ENCODE results near the gene DOK7. TPM values are rescaled to one million over a fixed set of nuclear protein-coding genes. Genes with fewer than 3 reads are reported as not detected.

The DOK7 gene
- total and polyA plus RNA-seq, 2 experiments from 2014 or later, result 0.23 to 1.8 TPM

DNA sequence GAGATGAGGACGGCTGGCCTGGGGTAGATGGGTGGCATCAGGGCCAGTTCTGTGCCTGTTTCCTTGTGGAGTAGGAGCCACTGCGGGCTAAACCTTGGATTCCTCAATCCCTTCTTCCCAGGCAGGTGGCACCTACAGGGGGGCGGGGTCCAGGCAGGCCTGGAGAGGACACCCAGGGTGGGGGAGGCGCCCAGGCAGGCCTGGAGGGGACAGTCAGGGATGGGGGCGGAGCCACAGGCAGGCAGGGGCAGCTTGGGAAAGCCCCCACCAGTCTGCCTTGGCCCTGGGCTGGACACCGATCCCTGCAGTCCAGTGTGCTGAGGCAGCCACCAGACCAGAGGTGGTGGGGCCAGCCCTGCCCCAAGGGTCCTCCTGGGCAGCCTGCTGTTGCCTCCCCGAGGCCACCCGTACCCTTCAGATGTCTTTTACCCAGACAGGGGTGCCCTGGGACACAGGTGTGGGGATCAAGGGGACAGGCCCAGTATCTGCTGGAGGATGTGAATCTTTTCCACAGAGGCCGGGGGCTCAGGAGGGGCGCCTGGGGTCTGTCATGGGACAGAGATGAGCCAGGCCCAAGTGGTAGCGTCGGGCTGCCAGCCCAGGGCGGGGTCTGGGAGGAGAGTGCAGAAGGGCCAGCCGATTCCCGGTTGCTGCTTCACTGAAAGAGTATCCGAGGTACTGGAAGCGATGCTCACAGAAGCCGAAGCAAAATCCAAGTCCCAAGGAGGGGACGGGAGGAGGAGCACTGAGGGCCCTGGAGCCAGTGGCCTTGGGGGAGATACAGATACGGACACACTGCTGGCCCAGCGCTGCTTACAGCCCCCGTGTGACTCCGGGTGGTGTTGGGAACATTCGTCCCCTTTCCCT lies 34.6 kb downstream of the DOK7 start:
- Histone ChIP-seq H3K27me3 (peaks cover 3% of the 10 kb centered on the region), H3K9me2 (replicated peaks; ENCODE audit: insufficient read depth) (no peaks in the 10 kb centered on the region), H3K4me2 (no peak overlapping the region), H3K36me3 (replicated peaks; ENCODE audit: insufficient read depth, low read depth) (no peaks in the 10 kb centered on the region), H3K9me3 (ENCODE audit: low read depth) (no peaks in the 10 kb centered on the region), H3K27ac (no peak overlapping the region), H4K20me1 (ENCODE audit: insufficient read depth, poor library complexity, severe bottlenecking) (peaks cover 8% of the 10 kb centered on the region), H2AFZ (no peak overlapping the region), H3K4me1 (ENCODE audit: insufficient read depth) (peaks cover 10% of the 10 kb centered on the region), H3K4me3 (no peak overlapping the region), H3K79me2 (no peaks in the 10 kb centered on the region)
- DNase-seq (ENCODE audit: low spot score), result no peak
- 92% methylated on average over 21 of the region's 24 CpGs for WGBS (ENCODE audit: low lambda C conversion rate, missing lambda C conversion rate)
- TF ChIP-seq EZH2phosphoT487 (IDR thresholded peaks at IDR 0.05; ENCODE audit: low read depth, severe bottlenecking, unreplicated experiment) (no peak), EZH2 (IDR thresholded peaks at IDR 0.05; ENCODE audit: borderline replicate concordance) (no peak)
- TF ChIP-seq, protein P1, sequence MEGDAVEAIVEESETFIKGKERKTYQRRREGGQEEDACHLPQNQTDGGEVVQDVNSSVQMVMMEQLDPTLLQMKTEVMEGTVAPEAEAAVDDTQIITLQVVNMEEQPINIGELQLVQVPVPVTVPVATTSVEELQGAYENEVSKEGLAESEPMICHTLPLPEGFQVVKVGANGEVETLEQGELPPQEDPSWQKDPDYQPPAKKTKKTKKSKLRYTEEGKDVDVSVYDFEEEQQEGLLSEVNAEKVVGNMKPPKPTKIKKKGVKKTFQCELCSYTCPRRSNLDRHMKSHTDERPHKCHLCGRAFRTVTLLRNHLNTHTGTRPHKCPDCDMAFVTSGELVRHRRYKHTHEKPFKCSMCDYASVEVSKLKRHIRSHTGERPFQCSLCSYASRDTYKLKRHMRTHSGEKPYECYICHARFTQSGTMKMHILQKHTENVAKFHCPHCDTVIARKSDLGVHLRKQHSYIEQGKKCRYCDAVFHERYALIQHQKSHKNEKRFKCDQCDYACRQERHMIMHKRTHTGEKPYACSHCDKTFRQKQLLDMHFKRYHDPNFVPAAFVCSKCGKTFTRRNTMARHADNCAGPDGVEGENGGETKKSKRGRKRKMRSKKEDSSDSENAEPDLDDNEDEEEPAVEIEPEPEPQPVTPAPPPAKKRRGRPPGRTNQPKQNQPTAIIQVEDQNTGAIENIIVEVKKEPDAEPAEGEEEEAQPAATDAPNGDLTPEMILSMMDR (IDR thresholded peaks at IDR 0.05; ENCODE audit: poor library complexity), result no peak

DNA sequence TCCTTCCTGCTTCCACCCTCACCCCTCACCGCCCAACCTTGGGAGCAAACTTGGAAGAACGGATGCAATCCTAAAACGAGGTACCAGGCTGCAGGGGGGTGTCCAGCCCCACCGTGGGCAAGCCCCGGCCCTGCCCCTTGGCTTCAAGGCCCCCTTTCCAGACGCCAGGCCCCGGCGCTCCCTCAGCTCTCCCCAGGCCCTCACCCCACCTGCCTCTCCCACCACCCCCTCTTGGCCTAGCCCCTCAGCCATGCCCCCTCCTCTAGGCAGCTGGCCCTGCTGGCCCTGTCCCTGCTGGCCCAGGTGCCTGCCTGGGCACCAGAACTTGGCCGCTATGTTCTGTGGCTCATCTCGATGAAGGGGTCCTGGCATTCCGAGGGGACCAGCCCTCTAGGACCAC lies 35.3 kb downstream of the DOK7 start:
- Histone ChIP-seq H3K4me3 (no peak overlapping the region), H3K9me3 (ENCODE audit: low read depth) (no peaks in the 10 kb centered on the region), H3K9me2 (replicated peaks; ENCODE audit: insufficient read depth) (no peaks in the 10 kb centered on the region), H3K4me2 (no peak overlapping the region), H2AFZ (no peak overlapping the region), H3K36me3 (replicated peaks; ENCODE audit: insufficient read depth, low read depth) (no peaks in the 10 kb centered on the region), H3K27me3 (no peaks in the 10 kb centered on the region), H3K79me2 (no peaks in the 10 kb centered on the region), H3K4me1 (ENCODE audit: insufficient read depth) (peaks cover 10% of the 10 kb centered on the region), H3K27ac (no peak overlapping the region), H4K20me1 (ENCODE audit: insufficient read depth, poor library complexity, severe bottlenecking) (peaks cover 8% of the 10 kb centered on the region)
- TF ChIP-seq EZH2phosphoT487 (IDR thresholded peaks at IDR 0.05; ENCODE audit: low read depth, severe bottlenecking, unreplicated experiment) (no peak), EZH2 (IDR thresholded peaks at IDR 0.05; ENCODE audit: borderline replicate concordance) (no peak)
- TF ChIP-seq, protein P1 (IDR thresholded peaks at IDR 0.05; ENCODE audit: poor library complexity), result no peak
- 99% methylated on average over 10 of the region's 11 CpGs for whole genome bisulfite sequencing (ENCODE audit: low lambda C conversion rate, missing lambda C conversion rate)
- DNase-seq (ENCODE audit: low spot score), result no peak

DNA sequence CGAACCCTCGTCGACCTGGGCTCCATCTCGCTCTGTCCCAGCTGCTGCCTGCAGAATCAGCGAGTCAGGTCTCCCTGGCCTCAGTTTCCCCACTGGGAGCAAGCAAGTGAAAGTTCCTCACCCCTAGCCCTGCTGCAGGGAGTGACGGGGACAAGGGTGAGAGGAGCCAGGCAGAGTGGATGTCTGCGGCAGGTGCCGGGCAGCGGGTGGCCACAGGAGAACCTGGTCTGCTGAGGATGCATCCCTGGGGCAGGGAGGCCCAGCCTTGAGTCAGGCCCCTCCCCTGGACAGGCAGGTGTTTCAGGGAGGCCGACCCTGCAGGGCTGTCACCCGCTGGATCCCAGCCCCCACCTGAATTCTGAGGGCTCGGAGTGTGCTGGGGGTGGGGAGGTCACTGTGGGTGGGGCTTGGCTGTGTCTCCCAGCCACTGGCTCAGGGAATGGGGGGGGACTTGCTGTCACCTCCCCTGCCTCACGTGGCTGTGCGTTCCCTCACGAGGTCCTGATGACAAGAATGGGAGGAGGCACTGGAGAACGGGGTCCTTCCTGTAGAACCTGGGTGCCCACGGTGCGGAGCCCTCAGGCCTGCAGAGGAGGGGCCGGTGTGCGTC lies 35.9 kb downstream of the DOK7 start:
- H4K20me1 ChIP-seq (ENCODE audit: insufficient read depth, poor library complexity, severe bottlenecking), result peaks cover 14% of the 10 kb centered on the region
- no peaks in the 10 kb centered on the region for H3K79me2 ChIP-seq

More for the DNA sequence above, 35.9 kb downstream of the DOK7 start:
- no peak overlapping the region for H2AFZ ChIP-seq
- H3K4me3 ChIP-seq, result no peak overlapping the region
- H3K27ac ChIP-seq, result no peak overlapping the region
- no peaks in the 10 kb centered on the region for H3K9me3 ChIP-seq (ENCODE audit: low read depth)
- no peaks in the 10 kb centered on the region for H3K9me2 ChIP-seq (replicated peaks; ENCODE audit: insufficient read depth)
- 91% methylated on average over 20 of the region's 20 CpGs for WGBS (ENCODE audit: low lambda C conversion rate, missing lambda C conversion rate)
- H3K27me3 ChIP-seq, result no peaks in the 10 kb centered on the region
- H3K36me3 ChIP-seq (replicated peaks; ENCODE audit: insufficient read depth, low read depth), result no peaks in the 10 kb centered on the region
- TF ChIP-seq, protein P1 (IDR thresholded peaks at IDR 0.05; ENCODE audit: poor library complexity), result no peak
- no peak for TF ChIP-seq EZH2phosphoT487 (IDR thresholded peaks at IDR 0.05; ENCODE audit: low read depth, severe bottlenecking, unreplicated experiment)
- no peak for TF ChIP-seq EZH2 (IDR thresholded peaks at IDR 0.05; ENCODE audit: borderline replicate concordance)
- H3K4me2 ChIP-seq, result no peak overlapping the region
- H3K4me1 ChIP-seq (ENCODE audit: insufficient read depth), result peaks cover 9% of the 10 kb centered on the region
- no peak for DNase-seq (ENCODE audit: low spot score)

Measured in hepatocyte (in vitro differentiated cells).